ENCODE data around the gene SPTBN4. TPM values are rescaled to one million over a fixed set of nuclear protein-coding genes. Genes with fewer than 3 reads are reported as not detected.

SPTBN4 gene
- total and polyA plus RNA-seq, 8 donors, result 1.4 to 18.1 (median 2.2) TPM; not detected in 1

DNA sequence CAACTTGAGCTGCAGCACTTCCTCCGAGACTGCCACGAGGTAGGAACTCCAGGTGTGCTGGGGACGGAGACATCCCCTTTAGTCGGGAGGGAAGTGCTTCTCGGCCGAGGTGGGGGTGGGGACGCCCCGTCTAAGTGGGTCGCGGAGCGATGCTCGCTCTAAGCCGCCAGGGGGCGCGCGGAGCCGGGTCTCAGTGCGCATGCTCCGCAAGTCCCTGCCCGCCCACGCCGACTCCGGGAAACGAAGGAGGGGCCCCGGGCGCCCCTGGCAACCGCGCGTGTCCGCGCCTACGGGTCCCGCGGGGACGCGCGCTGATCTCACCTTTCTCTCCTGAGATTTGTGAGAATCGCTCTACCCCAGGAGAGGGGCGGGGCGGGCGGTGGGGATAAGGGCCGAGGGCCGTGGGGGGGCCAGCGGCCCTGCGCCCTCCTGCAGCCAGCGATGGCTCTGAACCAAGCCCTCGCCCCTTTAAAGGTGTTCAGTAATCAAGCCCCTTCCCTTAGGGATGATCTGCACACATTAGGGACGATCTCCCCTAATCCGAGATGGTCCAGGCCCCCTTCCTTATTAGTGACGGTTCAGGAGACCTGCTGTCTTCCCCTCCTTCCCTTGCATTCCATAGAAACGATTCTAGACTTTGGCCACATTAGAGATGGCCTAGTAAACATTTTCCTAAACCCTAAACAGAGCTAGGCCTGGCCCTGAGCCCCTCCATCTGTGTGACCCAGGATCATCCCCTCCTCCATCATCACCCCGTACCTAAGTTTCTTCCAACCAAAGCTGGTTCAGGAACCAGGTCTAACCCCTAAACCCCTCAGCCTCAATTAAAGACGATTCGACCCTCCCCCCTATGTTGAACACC lies 62.5 kb downstream of the SPTBN4 start:
- peaks cover 13 to 23% (median 20%) of the 10 kb centered on the region in 4 donors for H3K4me1 ChIP-seq
- 2 to 6% (median 5%) methylated on average over 16 to 54 of the region's 54 CpGs for WGBS, 5 donors
- peak in 2 of 3 donors; percentile 7 to 70 for TF ChIP-seq POLR2AphosphoS5 (IDR thresholded peaks at IDR 0.05)
- no peak for TF ChIP-seq POLR2A (IDR thresholded peaks at IDR 0.05)
- peak in 5 of 7 experiments; percentile 93 to 97 (median 95) for TF ChIP-seq CTCF (IDR thresholded peaks at IDR 0.05)
- peaks cover 0 to 13% (median 0%) of the 10 kb centered on the region in 3 donors for H3K27me3 ChIP-seq
- peak overlapping the region; percentile 44 to 59 (median 52) for H3K4me3 ChIP-seq
- peaks cover 0 to 5% (median 3%) of the 10 kb centered on the region in 4 donors for H3K36me3 ChIP-seq
- H3K9me3 ChIP-seq, result peaks cover 0 to 6% (median 5%) of the 10 kb centered on the region in 4 donors
- H3K27ac ChIP-seq, result peak overlapping the region; percentile 21 to 73 (median 42)
- intact Hi-C loops (cut with DNase I; ENCODE audit: low total_unique reads), result loop anchor here (5.0 kb wide), 1 partner anchor 63 kb away; no protein-coding TSS in a partner anchor
- DNase-seq, result peak; percentile 91 to 96

GRCh38 chr19:40530091-40530901 lies 63.5 kb downstream of the SPTBN4 start:
- Histone ChIP-seq H3K36me3 (peaks cover 0 to 9% (median 3%) of the 10 kb centered on the region in 4 donors), H3K4me1 (peaks cover 13 to 23% (median 20%) of the 10 kb centered on the region in 4 donors), H3K27me3 (peaks cover 0 to 13% (median 0%) of the 10 kb centered on the region in 3 donors), H3K27ac (peak overlapping the region in 1 of 5 donors; percentile 73), H3K9me3 (peaks cover 0 to 9% (median 8%) of the 10 kb centered on the region in 4 donors), H3K4me3 (peak overlapping the region; percentile 18 to 56 (median 29))
- TF ChIP-seq CTCF (IDR thresholded peaks at IDR 0.05), result peak in 1 of 7 experiments; percentile 26
- TF ChIP-seq EP300 (IDR thresholded peaks at IDR 0.05), result no peak
- no peak for TF ChIP-seq POLR2AphosphoS5 (IDR thresholded peaks at IDR 0.05)
- no peak for TF ChIP-seq POLR2A (IDR thresholded peaks at IDR 0.05)
- peak in 1 of 2 donors; percentile 76 for DNase-seq
- 0 to 8% (median 4%) methylated on average over 8 to 66 of the region's 75 CpGs for WGBS, 5 donors
- intact Hi-C loops (cut with DNase I; ENCODE audit: low total_unique reads), result no loop called here

- H3K9me3 ChIP-seq, result peaks cover 0 to 9% (median 8%) of the 10 kb centered on the region in 4 donors
- H3K4me1 ChIP-seq, result peaks cover 13 to 23% (median 20%) of the 10 kb centered on the region in 4 donors
- no peak for TF ChIP-seq EP300 (IDR thresholded peaks at IDR 0.05)
- TF ChIP-seq POLR2AphosphoS5 (IDR thresholded peaks at IDR 0.05), result no peak
- TF ChIP-seq POLR2A (IDR thresholded peaks at IDR 0.05), result no peak
- TF ChIP-seq CTCF (IDR thresholded peaks at IDR 0.05), result no peak
- H3K36me3 ChIP-seq, result peaks cover 0 to 9% (median 3%) of the 10 kb centered on the region in 4 donors
- intact Hi-C loops (cut with DNase I; ENCODE audit: low total_unique reads), result no loop called here
- no peak overlapping the region for H3K4me3 ChIP-seq
- H3K27me3 ChIP-seq, result peaks cover 0 to 13% (median 0%) of the 10 kb centered on the region in 3 donors
- H3K27ac ChIP-seq, result no peak overlapping the region
- 76 to 87% (median 83%) methylated on average over 2 of the region's 2 CpGs for WGBS, 5 donors
- DNase-seq, result no peak
These were observed 66.7 kb downstream of the SPTBN4 start for GRCh38 chr19:40533508-40533907.

- Histone ChIP-seq H3K36me3 (peaks cover 0 to 9% (median 3%) of the 10 kb centered on the region in 4 donors), H3K4me1 (peaks cover 13 to 19% (median 18%) of the 10 kb centered on the region in 4 donors), H3K27ac (no peak overlapping the region), H3K9me3 (peaks cover 0 to 9% (median 8%) of the 10 kb centered on the region in 4 donors), H3K27me3 (peaks cover 0 to 13% (median 0%) of the 10 kb centered on the region in 3 donors), H3K4me3 (no peak overlapping the region)
- intact Hi-C loops (cut with DNase I; ENCODE audit: low total_unique reads), result no loop called here
- DNase-seq, result no peak
- TF ChIP-seq POLR2A (IDR thresholded peaks at IDR 0.05), result no peak
- no peak for TF ChIP-seq CTCF (IDR thresholded peaks at IDR 0.05)
- no peak for TF ChIP-seq POLR2AphosphoS5 (IDR thresholded peaks at IDR 0.05)
- no peak for TF ChIP-seq EP300 (IDR thresholded peaks at IDR 0.05)
- WGBS, 5 donors, result 73 to 85% (median 78%) methylated on average over 4 of the region's 4 CpGs
These were observed 67.3 kb downstream of the SPTBN4 start for GRCh38 chr19:40534148-40534547.
